Measurements from ENCODE around the gene SPOP. TPM values are rescaled to one million over a fixed set of nuclear protein-coding genes. Genes with fewer than 3 reads are reported as not detected.
"Not testable (repeated sequence)": the region's sequence is repeated elsewhere in the genome, so short reads cannot be mapped to it uniquely, and the experiment has no call there.

Gene SPOP
- total RNA-seq, 3 donors from 2014 or later: 61.4 to 78.1 (median 71.9) TPM

DNA sequence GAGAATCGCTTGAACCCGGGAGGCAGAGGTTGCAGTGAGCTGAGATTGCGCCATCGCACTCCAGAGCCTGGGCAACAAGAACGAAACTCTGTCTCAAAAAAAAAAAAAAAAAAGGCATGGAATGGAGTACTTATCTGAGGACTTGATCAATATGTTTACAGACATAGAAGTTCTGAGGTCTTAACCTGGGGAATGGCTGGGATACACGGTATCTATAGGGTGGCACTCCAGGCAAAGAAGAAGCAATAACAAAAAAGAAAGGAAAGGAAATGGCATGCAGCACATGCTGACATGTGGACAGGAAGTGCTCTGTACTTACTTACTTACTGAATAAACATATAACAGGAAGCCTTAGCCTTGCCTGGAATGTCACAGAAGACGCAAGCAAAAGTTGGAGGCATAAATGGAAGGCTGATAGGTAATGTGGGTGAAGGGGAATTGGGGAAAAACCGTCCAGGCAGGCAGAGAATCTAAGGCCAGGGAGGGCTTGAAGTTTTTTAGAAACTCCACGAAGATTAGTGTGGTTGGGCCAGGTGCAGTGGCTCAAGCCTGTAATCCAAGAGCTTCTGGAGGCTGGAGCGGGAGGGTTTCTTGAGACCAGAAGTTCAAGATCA, 10.1 kb upstream of the SPOP start:
- Mint-ChIP-seq H3K27me3 (ENCODE audit: low read depth) (no peaks in the 10 kb centered on the region), H3K4me1 (ENCODE audit: low read depth) (peaks cover 39% of the 10 kb centered on the region), H3K36me3 (ENCODE audit: insufficient read depth) (no peaks in the 10 kb centered on the region), H3K9me3 (no peaks in the 10 kb centered on the region), H3K4me3 (peak overlapping the region; percentile 75)
- DNase-seq (no peak), ATAC-seq (peak; percentile 66 to 78)

DNA sequence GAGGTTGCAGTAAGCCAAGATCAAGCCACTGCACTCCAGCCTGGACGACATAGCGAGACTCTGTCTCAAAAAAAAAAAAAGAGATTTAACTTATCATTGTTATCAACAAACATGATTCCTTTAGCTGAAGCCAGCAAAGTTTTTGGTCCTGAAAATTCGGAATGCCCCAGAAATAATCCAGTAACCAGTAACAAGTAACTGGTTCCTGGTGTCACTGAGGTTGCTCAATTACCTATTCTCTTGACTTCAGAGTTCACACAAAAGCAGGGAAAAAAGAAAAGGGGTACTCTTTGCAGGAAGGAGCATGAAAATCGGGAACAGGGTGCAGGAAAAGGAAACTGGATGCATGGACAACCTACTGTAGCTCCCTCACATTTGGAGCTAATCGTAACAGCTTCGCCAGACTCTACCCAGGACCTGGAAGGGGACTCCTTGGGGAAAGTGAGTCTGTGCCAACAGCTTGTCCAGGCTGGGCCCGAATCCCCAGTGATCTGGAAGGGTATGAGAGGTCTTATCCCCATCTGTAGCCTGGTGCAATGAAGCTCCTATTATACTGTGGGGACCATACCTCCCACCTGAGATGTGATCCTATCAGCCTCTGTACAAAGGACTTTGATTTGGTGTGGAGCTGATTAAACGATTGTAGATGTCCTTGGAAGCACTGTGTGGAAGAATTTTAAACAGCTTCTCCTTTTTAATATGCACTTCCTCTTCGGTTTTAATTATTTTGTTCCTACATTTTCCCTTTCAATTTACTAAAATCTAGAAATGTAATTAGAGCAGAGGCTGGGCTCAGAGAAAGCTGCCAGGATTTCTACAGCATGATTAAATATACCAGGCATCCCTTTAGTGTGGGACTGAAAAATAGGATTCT, 3.4 kb upstream of the SPOP start:
- Mint-ChIP-seq H3K36me3 (ENCODE audit: insufficient read depth) (no peaks in the 10 kb centered on the region), H3K9me3 (no peaks in the 10 kb centered on the region), H3K4me1 (ENCODE audit: low read depth) (peaks cover 10% of the 10 kb centered on the region), H3K4me3 (no peak overlapping the region), H3K27me3 (ENCODE audit: low read depth) (no peaks in the 10 kb centered on the region)
- DNase-seq: no peak
- no peak for ATAC-seq

DNA sequence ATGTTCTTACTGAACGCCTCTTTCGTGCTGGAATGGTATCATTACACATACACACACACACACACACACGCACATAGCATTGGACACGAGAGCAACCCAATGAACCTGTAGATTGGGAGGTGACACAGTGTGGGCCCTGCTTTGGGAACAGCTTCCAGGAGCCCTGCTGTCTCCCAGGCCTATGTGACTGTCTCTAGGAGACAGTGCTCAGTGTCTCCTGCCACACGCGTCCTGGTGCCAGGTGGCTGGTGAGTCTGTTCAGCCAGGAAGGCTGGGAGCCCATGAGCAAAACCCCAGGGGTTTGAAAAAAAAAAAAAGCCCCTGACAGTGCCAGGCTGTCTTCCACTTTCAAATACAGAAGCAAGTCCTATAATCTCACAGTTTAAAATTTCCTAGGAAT, 2.4 kb upstream of the SPOP start:
- Mint-ChIP-seq H3K27me3 (ENCODE audit: low read depth) (no peaks in the 10 kb centered on the region), H3K4me3 (no peak overlapping the region), H3K4me1 (ENCODE audit: low read depth) (peaks cover 20% of the 10 kb centered on the region), H3K36me3 (ENCODE audit: insufficient read depth) (peaks cover 2% of the 10 kb centered on the region), H3K9me3 (no peaks in the 10 kb centered on the region)
- DNase-seq (no peak), ATAC-seq (no peak)

DNA sequence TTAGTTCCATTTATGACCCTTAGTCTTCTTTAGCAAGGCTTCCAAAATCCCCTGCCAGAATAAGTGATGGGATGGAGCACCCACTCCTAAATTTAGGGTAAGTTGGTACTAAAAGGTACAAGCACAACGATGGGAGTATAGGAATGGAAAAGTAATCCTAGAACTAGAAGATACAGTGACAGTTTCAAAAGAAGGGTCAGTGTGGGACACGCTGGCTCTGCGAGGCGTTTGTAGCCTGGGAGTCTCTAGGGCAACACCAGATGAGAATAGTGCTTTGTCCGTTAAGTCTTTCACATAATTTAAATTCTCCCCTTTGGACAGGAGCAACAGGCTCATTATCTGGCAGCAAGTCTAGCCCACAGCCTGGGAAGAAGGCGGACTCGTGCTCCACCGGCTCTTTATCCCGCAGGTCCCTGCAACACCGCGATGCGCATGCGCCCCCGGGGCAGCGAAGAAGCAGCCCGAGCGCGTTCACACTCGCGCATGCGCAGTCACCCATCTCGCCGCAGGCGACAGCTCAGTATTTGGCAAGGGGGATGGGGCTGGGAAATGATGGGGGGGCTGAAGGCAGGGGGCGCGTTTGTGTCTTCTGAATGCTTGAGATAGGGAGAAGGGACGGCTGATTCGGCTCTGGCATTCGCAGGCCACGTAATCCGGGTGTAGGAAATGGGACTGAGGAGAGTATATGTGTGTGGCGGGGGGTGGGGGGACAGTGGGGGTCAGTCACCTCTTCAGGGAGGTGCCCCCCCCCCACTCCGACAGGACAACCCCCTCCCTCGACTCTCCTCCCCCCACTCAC, 564 bp downstream of the SPOP start:
- ATAC-seq: peak; percentile 74 to 77

DNA sequence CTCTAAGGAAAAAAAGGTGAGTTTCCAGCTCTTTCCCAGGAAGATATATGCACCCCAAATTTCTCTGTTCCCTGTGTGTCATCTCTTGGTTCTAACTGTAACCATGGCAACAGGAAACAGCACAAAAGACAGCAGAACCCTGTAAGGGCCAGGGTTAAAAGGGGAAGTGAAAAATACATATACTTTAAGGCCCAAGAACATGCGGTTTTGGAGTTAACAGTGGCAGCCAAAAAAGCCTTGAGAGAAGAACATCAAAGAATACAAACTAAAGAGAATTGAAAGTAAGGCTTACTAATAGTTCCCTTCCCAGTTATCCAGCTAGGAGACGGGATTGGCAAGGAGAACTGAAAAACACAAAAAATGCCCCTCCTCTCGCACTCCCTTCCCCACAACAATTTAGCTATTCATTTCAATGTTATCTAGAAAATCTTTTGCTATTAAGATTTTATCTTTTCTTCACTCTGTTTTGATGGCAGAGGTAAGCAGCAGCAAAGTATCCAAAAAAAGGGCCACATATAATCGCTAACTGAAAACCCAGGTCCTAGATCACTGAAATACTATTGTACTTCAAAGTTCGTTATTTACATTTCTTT, 1.5 kb downstream of the SPOP start:
- no peaks in the 10 kb centered on the region for H3K9me3 Mint-ChIP-seq
- H3K4me1 Mint-ChIP-seq (ENCODE audit: low read depth): peaks cover 49% of the 10 kb centered on the region
- peak overlapping the region; percentile 87 for H3K4me3 Mint-ChIP-seq
- DNase-seq: no peak
- H3K27me3 Mint-ChIP-seq (ENCODE audit: low read depth): no peaks in the 10 kb centered on the region
- ATAC-seq: no peak
- peaks cover 15% of the 10 kb centered on the region for H3K36me3 Mint-ChIP-seq (ENCODE audit: insufficient read depth)

More for the DNA sequence above, 564 bp downstream of the SPOP start:
- no peaks in the 10 kb centered on the region for H3K27me3 Mint-ChIP-seq (ENCODE audit: low read depth)
- H3K9me3 Mint-ChIP-seq: no peaks in the 10 kb centered on the region
- H3K36me3 Mint-ChIP-seq (ENCODE audit: insufficient read depth): peaks cover 15% of the 10 kb centered on the region
- peaks cover 43% of the 10 kb centered on the region for H3K4me1 Mint-ChIP-seq (ENCODE audit: low read depth)
- peak; percentile 97 for DNase-seq
- H3K4me3 Mint-ChIP-seq: peak overlapping the region; percentile 87

DNA sequence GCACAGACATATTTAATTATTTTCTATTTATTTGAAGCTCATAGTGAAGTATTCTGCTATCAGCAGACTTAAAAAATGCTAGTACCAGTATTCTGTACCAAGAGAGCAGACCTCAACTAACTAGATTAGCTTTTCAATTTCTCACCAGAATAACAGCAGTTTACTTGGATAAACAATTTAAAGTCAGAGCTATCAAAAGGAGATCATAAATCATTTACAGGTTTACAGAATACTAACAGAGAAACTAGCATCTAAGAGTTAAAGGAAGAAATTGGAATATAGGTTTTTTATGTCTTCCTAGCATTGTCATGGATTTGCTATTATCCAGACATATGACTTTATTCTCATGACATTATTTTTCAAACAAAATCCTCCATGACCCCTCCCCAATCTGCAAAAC, 3.4 kb downstream of the SPOP start:
- Mint-ChIP-seq H3K36me3 (ENCODE audit: insufficient read depth) (peaks cover 15% of the 10 kb centered on the region), H3K4me1 (ENCODE audit: low read depth) (peaks cover 63% of the 10 kb centered on the region), H3K9me3 (no peaks in the 10 kb centered on the region), H3K27me3 (ENCODE audit: low read depth) (no peaks in the 10 kb centered on the region), H3K4me3 (peak overlapping the region; percentile 87)
- DNase-seq (no peak), ATAC-seq (no peak)

DNA sequence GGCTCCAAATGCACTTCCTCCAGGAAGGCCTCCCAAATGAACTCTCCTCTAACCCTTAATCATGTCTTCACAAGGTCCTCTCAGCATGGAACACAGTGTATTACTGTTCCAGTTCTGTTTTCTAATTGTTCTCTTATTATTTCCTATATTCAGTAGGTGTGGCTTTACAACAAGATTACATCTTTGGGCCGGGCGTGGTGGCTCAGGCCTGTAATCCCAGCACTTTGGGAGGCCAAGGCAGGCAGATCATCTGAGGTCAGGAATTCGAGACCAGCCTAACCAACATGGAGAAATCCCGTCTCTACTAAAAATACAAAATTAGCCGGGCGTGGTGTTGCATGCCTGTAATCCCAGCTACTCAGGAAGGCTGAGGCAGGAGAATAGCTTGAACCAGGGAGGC, 4.2 kb downstream of the SPOP start:
- H3K9me3 Mint-ChIP-seq; ATAC-seq; DNase-seq; H3K27me3 Mint-ChIP-seq (ENCODE audit: low read depth); H3K4me3 Mint-ChIP-seq: not testable (repeated sequence)
- H3K36me3 Mint-ChIP-seq (ENCODE audit: insufficient read depth): peaks cover 15% of the 10 kb centered on the region
- peaks cover 63% of the 10 kb centered on the region for H3K4me1 Mint-ChIP-seq (ENCODE audit: low read depth)

DNA sequence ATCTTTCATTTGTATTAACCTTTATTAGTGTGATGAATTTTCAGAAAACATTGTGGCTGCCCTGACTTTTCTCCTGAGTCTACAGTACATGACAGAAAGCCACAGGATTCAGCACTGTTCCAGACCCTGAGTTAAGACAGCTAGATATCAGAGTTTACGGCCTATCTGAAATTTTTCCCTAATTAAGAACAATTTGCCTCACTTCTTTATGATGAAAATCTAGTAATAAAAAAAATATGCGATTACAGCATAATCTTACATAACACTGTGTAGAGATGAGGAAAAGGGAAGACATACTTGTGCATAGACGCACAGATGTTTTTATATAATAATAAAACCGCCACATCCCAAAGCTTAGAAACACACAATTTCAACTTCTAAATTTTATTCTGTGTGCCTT, 7.3 kb downstream of the SPOP start:
- Mint-ChIP-seq H3K36me3 (ENCODE audit: insufficient read depth) (peaks cover 16% of the 10 kb centered on the region), H3K4me3 (no peak overlapping the region), H3K4me1 (ENCODE audit: low read depth) (peaks cover 57% of the 10 kb centered on the region), H3K27me3 (ENCODE audit: low read depth) (no peaks in the 10 kb centered on the region), H3K9me3 (no peaks in the 10 kb centered on the region)
- DNase-seq (no peak), ATAC-seq (no peak)

DNA sequence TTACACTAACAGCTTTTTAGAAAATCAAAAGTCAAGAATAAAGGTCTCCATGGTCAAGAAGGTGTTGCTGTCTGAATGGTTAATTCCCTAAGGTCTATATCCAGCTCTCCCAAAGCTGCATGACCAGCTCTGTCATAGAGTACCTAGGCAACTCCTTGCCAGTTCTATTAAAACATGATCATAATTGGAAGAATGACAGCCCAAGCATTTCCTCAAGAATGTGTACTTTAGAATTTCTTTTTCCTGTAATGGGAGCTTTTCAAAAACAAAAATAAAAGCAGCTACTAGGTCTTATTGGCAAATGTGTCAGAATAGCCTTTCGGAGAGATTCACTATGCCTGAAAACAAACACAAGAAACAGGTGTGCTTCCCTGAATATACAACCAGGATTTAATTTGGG, 7.9 kb downstream of the SPOP start:
- Mint-ChIP-seq H3K27me3 (ENCODE audit: low read depth) (no peaks in the 10 kb centered on the region), H3K9me3 (no peaks in the 10 kb centered on the region), H3K4me1 (ENCODE audit: low read depth) (peaks cover 51% of the 10 kb centered on the region), H3K4me3 (no peak overlapping the region), H3K36me3 (ENCODE audit: insufficient read depth) (peaks cover 12% of the 10 kb centered on the region)
- DNase-seq: no peak
- ATAC-seq: no peak

DNA sequence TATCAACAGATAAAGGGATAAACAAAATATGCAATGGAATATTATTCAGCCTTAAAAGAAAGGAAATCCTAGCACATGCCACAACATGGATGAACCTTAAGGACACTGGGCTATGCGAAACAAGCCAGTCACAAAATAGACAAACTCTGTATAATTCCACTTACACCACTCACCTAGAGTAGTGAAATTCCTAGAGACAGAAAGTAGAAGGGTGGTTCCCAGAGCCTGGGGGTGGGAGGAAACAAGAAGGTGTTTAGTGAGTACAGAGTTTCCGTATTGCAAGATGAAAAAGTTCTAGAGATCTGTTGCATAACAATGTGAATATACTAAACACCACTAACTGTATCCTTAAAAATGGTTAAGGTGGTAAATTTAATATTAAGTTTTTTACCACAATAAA, 10.0 kb downstream of the SPOP start:
- ATAC-seq (no peak), DNase-seq (peak; percentile 16)
- H3K4me1 Mint-ChIP-seq (ENCODE audit: low read depth): peaks cover 44% of the 10 kb centered on the region
- no peaks in the 10 kb centered on the region for H3K9me3 Mint-ChIP-seq
- peaks cover 10% of the 10 kb centered on the region for H3K36me3 Mint-ChIP-seq (ENCODE audit: insufficient read depth)
- no peaks in the 10 kb centered on the region for H3K27me3 Mint-ChIP-seq (ENCODE audit: low read depth)
- no peak overlapping the region for H3K4me3 Mint-ChIP-seq

DNA sequence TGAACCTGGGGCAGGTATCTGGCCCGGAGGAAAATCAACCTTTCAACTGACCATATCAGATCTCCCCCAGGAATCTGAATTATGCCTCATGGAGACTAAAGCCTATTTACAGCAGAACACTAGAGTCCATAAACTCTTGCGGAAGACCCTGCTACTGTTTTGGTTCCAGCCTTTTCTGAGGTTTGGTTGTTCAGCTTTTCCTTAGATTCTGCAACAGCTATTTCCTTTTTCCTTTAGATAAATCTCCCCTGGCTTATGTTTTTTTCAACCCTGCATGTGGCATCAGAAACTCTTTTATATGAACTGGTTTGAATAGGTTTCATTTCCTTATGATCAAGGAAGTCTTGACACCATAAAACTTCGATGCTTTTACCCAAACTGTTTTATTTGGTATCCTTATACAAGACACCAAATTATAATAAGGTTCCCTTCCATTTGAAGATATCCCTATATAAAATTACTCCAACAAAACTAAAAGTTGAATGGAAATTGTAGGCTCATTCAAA, 13.1 kb downstream of the SPOP start:
- peaks cover 17% of the 10 kb centered on the region for H3K36me3 Mint-ChIP-seq (ENCODE audit: insufficient read depth)
- DNase-seq (no peak), ATAC-seq (no peak)
- H3K4me1 Mint-ChIP-seq (ENCODE audit: low read depth): peaks cover 38% of the 10 kb centered on the region
- H3K9me3 Mint-ChIP-seq: no peaks in the 10 kb centered on the region
- H3K27me3 Mint-ChIP-seq (ENCODE audit: low read depth): no peaks in the 10 kb centered on the region
- H3K4me3 Mint-ChIP-seq: no peak overlapping the region

DNA sequence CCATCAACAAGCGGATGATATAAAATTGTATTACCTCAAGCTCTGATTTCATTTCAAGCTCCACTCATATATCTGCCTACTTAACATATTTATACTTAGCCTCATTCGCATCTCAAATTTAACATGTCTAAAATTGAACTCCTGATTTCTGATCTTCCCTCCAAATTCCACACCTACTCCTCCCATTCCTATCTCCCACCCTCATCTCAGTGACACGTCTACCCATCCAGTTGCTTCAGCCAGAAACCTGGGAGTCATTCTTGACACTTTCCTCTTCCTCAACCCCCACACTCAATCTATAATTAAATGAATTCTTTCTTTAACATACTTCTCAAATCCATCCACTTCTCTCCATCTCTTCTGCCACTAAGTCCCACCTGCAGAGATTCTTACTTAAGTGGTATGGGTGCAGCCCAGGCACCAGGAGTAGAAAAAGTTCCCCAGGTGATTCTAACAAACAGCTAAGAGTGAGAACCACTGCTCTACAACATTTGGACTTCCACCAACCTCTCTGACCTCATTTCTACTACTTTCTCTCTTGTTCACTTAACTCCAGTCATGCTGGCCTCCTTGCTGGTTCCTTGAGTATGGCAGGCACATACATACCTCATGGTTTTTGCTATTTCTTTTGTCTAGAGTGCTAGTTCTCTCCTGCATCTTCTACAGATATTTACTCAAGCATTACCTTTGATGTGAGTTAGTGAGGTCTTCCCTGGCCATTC, 18.1 kb downstream of the SPOP start:
- no peak for ATAC-seq
- Mint-ChIP-seq H3K27me3 (ENCODE audit: low read depth) (no peaks in the 10 kb centered on the region), H3K4me1 (ENCODE audit: low read depth) (peaks cover 48% of the 10 kb centered on the region), H3K4me3 (no peak overlapping the region), H3K9me3 (no peaks in the 10 kb centered on the region), H3K36me3 (ENCODE audit: insufficient read depth) (peaks cover 19% of the 10 kb centered on the region)
- DNase-seq: no peak

DNA sequence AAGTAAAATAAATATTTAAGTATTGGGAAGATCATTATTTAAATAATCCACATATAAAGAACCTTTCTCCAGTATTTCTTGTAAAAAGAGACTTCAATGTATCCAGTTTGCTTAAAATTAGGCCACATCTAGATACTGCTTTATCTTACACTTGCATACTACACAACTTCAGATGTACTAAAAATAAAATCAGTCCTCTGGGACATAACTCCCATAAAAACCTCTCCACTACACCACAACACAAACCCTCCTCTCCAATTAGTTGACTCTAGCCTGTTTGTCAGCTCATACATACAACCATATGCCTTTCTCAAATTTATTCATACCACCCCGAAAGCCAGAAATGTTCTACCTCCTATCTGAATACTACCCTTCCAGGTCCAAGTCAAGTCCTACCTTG, 21.6 kb downstream of the SPOP start:
- ATAC-seq (no peak), DNase-seq (no peak)
- peaks cover 52% of the 10 kb centered on the region for H3K4me1 Mint-ChIP-seq (ENCODE audit: low read depth)
- H3K9me3 Mint-ChIP-seq: no peaks in the 10 kb centered on the region
- no peaks in the 10 kb centered on the region for H3K27me3 Mint-ChIP-seq (ENCODE audit: low read depth)
- no peak overlapping the region for H3K4me3 Mint-ChIP-seq
- peaks cover 11% of the 10 kb centered on the region for H3K36me3 Mint-ChIP-seq (ENCODE audit: insufficient read depth)

DNA sequence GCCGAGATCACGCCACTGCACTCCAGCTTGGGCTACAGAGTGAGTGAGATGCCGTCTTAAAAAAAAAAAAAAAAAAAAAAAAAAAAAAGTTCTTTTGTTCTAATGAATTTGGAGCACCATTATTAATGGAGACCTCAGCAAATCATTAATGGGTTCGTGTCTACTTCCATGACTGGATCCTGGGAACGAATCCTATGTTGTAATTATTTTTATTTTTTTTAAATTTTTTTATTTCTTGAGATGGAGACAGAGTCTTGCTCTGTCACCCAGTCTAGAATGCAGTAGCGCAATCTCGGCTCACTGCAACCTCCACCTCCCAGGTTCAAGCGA, 30.7 kb downstream of the SPOP start:
- Mint-ChIP-seq H3K27me3 (ENCODE audit: low read depth) (no peaks in the 10 kb centered on the region), H3K4me3 (no peak overlapping the region), H3K9me3 (no peaks in the 10 kb centered on the region), H3K36me3 (ENCODE audit: insufficient read depth) (peaks cover 15% of the 10 kb centered on the region), H3K4me1 (ENCODE audit: low read depth) (peaks cover 50% of the 10 kb centered on the region)
- ATAC-seq (peak in 1 of 2 donors; percentile 35), DNase-seq (no peak)
